Lung microvascular endothelial cell (primary cell): ENCODE measurements around the gene UMPS. TPM values are rescaled to one million over a fixed set of nuclear protein-coding genes. Genes with fewer than 3 reads are reported as not detected.
A peak's percentile ranks its signal among the peaks of the same experiment; 100 is the strongest.
"Not testable (repeated sequence)": the region's sequence is repeated elsewhere in the genome, so short reads cannot be mapped to it uniquely, and the experiment has no call there.

Experiments used
- DNase-seq, 2 donors: peaks; one replicate each; pipeline versions ENCODE4 v3.0.0 to v3.0.0-alpha.2; 2010; ENCODE audit warnings: low read depth in 2 of 2
- total RNA-seq: library from RNA; depleted of rRNA; stranded (reverse); fragments of >200 nt; gene quantifications from 2 replicates; pipeline ENCODE4 v1.2.1, GENCODE V29; 2014

Gene UMPS
- total RNA-seq, 1 donor from 2014 or later: 18.1 TPM

DNA sequence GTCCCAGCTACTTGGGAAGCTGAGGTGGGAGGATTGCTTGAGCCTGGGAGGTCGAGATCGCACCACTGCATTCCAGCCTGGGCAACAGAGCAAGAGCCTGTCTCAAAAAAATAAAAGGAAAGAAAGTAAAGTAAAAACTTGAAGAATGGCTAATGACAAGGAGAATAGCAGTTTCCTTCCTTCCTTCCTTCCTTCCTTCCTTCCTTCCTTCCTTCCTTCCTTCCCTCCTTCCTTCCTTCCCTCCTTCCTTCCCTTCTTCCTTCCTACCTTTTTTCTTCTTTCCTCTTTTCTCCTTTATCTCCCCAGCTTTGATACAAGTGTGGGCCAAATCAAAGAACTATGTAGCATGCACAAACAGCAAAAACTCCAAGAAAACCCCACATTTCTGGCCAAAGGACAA, 23.0 kb upstream of the UMPS start:
- DNase-seq: not testable (repeated sequence)

DNA sequence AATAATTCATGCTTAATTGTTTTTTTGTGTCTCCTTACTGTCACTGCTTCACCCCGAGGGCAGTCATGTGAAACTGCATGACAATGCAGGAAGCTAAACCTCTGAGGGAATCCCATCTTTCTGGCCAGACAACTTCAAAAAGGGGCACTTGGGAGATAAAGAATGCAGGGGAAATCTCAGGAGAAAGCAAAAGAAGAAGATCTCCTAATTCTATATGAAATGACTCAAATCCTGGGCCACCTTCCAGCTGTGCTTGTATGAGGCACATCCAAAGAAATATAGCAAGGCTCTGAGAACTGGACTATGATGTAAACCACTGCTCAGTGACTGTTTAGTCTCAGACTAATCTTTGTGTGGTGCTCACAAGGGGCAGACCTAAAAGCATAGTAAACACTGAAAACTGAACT, 22.6 kb upstream of the UMPS start:
- DNase-seq: peak in 1 of 2 donors; percentile 14

DNA sequence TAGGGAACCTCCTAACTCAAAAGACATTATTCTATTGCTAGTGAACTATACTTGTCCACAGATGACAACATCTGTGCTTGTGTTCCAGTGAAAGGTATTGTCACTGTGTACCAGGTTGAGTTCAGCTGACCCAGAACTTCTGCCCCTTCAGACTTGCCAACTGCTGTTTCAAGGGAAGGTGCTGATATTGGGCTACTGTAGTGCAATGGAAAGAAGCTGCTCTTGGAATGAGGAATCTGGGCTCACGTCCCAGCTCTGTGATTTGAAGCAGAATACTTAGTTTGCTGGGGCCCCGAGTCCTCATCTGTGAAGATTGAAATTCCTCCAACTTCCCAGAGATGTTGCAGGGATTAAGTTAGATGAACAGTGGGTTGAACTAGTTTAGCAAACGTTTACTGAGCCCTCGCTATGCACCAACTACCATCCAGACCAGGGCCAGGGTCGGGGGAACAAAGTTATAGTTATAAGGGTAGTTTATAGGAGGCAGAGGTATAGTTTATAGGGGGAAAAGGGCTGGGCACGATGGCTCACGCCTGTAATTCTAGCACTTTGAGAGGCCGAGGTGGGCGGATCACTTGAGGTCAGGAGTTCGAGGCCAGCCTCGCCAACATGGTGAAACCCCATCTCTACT, 15.9 kb upstream of the UMPS start:
- no peak for DNase-seq

DNA sequence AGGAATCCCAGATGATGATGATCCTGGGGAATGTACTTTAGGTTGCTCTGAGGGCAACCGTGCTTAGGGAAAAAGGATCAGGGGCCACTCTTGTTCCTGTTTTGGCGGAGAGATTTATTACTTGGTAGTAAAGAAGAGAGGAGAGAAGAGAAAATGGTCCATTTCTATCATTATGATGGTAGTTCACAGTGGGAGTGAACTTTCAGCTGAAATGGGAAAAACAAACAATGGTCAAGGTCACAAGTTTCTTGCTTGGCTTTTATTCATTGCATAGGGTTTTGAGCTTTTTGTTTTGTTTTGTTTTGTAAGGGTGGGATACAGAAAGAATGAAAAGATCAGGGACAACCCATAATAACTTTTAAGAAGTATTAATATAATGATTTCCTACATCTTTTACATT, 7.7 kb upstream of the UMPS start:
- no peak for DNase-seq

DNA sequence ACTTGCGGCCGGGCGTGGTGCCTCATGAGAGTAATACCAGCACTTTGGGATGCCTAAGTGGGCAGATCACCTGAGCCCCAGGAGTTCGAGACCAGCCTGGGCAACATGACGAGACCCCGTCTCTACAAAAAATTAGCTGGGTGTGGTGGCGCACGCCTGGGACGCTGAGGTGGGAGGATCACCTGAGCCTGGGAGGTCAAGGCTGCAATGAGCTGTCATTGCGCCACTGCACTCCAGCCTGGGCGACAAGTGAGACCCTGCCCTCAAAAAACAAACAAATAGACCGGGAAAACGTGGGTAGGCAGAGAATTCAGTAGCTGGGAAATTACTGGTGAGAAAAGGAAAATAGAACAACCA, 667 bp downstream of the UMPS start:
- no peak for DNase-seq

DNA sequence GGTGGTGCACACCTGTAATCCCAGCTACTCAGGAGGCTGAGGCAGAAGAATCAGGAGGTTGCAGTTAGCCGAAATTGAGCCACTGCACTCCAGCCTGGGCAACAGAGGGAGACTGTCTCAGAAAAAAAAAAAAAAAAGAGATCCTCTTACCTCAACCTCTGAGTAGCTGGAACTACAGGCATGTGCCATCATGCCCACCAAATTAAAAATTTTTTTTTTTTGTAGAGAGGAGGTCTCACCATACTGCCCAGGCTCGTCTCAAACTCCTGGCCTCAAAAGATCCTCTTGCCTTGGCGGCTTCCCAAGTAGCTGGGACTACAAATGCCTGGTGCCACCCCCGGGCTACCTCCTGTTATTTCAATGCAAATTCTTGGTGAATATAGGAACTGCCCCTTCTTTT, 1.5 kb downstream of the UMPS start:
- DNase-seq: no peak

DNA sequence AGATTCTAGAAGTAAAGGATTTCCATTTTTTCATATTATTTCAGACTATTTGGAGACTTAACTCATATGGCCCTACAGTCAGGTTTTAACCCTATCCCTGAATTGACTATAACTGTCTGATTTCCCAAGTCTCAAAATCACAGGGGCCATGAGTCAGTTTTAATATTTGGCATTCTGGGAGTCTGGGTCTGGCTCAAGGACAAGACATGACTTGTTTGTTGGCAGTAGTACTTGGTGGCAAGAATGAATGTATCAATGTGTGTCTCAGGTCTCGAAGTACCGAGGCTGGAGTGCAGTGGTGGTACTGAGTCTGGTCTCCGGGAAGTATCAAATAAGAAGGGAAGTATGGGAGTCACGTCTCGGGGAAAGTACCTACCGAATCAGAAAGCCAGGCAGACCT, 10.8 kb downstream of the UMPS start:
- DNase-seq: no peak

DNA sequence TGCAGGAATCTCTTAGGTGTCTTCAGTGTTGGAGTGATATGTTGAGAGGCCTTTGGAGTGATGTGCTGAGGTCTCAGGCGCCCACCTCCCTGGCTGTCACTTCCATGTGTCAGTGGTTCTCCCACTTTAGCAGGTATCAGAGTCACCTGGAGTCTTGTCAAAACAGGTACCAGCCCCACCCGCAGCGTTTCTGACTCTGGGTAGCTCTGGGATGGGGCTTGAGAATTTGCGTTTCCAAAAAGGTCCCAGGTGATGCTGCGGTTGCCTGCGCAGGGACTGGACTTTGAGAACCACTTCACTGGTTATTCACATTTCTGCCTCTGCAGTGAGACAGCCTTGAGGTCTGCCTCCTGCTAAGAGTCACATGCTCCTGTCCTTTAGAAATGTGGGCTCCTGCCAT, 15.5 kb downstream of the UMPS start:
- no peak for DNase-seq

DNA sequence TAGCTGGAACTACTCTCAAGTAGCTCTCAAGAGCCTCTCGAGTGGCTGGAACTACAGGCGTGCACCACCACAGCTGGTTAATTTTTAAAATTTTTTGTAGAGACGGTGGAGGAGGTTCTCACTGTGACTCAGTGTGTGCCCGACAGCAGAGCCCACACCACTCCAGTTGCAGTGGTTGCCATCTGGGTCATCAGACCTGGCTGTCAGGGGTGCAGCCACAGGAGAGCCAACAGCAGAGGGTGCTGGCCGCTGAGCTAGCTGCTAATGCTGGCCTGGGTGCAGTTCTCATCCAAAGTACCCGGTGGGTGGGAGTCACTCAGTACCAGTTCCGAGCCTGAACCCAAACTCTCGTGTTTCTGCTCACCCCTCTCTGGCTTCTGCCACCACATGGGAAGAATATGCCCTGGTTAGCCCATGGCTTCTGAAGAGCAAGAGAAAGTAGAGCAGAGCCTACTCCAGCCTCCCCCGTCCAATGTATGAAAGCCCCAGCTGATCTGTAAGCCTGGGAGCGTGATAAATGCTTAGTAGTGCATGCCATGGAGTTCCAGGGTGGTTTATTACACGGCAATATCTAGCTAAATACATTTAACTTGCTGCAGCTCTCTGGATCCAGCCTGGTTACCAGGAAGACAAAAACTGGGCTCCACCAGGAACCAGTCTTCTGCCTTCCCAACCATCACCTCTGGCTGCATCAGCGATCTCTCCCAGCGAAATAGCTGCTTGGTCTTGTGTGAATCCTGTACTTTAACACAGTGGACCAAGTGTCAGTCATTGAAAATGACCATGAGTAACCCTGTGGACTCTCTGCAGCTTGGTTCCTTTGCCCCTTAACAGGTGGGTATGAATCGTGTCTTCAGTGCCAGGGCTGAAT, 17.1 kb downstream of the UMPS start:
- no peak for DNase-seq

DNA sequence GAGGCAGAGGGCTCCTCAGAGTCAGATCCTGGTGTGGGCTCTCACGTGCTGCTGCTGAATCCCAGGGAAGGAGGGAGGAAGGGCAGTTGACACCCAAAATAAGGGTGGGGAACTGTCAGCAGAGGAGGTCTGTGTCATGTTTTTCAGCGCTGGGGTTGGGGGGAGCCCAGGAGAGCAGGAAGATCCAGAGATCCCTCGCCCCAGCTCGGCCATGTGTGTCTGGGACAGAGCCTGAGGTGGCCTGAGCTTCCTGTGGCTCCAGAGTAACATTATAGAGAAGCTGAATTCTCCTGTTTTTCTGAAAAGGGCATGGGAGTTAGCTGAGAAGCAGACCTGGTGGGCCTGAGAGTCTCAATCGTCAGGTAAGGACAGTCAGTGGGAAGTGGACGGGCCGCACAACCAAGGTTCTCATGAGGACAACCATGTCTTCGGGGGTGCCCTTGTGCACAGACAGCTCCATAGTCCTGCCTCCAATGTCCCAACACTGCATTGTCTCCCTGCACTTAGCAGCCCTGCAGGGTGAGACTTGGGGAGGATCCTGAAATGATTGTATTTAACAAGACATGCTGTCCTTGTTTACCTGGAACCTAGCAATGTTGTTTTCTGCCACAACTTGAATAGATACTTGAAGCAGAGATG, 18.4 kb downstream of the UMPS start:
- DNase-seq: no peak

DNA sequence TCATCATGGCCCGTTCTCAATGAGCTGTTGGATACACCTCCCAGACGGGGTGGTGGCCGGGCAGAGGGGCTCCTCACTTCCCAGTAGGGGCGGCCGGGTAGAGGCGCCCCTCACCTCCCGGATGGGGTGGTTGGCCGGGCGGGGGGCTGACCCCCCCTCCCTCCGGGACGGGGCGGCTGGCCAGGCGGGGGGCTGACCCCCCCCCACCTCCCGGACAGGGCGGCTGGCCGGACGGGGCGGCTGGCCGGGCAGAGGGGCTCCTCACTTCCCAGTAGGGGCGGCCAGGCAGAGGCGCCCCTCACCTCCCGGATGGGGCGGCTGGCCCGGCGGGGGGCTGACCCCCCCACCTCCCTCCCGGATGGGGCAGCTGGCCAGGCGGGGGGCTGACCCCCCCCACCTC, 19.6 kb downstream of the UMPS start:
- not testable (repeated sequence) for DNase-seq

DNA sequence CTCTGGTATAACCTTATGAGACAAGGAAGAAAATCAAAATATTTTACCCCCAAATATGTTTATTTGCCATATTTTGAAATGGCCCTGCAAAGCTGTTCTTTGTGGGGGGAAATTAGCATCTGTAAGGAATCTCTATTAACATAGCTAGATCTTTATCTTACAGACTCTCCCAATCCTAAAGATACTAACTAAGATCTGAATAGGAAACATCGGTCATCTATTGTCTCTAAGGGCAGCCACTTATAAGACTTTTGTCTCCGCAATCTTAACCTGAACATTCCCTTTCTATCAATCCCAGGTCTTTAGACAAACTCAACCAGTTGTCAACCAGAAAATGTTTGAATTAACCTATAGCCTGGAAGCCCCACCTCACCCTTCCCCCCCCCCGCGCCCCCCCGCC, 21.2 kb downstream of the UMPS start:
- DNase-seq: no peak

DNA sequence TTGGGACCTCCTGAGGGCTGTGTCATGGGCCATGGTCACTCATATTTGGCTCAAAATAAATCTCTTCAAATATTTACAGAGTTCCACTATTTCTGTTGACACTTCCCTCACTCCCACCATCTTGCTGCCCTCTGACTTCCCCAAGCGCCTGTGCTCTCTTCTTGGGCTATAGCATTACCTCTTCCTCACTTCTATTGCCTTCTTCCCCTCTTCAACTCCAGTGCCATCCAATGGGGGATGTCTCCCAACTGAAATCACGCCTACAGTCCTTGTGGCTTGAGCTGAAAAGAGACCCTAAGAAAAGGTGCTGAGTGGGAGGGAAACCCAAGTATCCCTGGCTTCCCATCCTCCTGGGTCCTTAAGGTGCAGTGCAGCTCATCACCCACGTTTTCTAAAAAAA, 21.8 kb downstream of the UMPS start:
- no peak for DNase-seq

DNA sequence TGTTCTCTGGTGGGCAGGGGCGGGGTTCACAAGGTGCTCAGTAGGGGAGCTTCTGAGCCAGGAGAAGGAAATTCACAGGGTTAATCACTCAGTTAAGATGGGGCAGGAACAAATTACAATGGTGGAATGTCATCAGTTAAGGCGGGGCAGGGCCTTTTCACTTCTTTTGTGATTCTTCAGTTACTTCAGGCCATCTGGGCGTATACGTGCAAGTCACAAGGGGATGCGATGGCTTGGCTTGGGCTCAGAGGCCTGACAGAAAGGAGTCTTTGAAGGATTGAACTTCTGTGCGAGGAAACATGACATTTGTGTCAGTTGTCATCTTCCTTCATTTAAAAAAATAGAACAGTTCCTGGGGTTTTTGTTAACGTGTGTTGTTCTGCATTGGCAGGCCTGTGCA, 27.7 kb downstream of the UMPS start:
- DNase-seq: not testable (repeated sequence)

DNA sequence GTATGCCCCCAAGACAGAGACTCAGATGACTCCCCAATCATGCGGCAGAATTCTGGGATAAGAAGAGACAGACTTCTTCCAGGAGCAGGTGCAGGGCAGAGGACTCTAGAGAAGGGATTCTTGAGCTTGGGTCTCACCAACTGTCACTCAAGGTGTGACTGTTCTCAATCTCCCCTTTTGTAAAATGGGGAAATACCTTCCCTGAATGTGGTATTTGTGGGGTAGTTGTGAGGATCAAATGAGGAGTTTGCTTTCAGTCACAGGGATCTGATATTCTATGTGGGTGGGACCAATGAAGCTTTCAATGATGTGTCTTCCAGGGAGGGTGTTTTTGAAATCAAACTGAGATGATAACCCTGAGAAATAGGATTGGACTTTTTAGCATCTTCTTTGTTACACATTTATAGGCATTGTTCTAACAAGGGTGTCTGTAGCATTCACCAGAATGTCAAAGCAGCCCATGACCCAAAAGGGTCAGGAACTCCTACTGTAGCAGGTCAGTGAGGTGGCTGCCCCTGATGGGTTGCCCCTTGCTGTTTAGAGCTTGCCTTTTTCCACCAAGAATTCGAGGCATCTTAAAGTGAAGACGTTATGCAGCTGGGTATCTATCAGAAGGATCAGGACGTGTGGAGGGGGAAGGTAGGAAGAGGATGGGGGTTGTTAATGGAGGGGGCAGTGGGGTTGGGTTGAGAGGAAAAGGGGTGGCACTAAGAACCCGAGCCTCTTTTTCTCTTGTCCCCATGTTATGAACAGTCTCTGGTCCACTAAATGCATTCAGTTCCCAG, 28.8 kb downstream of the UMPS start:
- DNase-seq: no peak

DNA sequence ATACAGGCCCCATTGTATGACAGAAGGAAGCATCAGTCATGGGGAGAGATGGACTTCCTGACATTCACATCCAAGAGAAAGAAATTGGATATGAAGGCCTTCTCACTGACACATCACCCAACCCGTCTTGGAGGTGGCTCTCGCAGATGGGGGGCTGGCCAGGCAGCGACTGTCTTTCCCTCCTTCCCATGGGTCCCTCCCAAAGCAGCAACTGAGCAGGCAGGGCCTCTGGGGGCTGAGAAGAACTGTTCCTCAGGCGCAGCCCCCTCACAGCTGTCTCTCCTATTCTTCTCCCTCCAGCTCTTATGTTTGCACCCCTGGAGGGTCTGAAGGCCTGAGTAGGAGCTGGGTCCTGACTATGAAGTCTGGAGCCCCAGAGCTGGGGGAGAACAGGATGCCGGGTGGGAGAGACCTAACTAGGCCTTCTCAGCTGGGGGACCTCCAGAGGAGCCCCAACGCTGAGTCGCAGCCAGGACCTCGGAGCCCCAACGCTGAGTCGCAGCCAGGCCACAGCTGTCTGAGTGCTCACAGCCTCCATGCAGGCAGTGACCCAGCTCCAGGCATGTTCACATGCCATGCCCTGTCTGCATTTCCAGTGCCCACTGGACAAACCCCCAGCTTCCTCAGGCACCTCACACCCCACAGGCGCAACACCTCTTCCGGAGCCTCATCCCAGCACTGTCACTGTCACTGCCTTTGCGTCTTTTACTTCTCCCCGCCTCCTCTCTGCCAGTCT, 29.6 kb downstream of the UMPS start:
- DNase-seq: no peak

DNA sequence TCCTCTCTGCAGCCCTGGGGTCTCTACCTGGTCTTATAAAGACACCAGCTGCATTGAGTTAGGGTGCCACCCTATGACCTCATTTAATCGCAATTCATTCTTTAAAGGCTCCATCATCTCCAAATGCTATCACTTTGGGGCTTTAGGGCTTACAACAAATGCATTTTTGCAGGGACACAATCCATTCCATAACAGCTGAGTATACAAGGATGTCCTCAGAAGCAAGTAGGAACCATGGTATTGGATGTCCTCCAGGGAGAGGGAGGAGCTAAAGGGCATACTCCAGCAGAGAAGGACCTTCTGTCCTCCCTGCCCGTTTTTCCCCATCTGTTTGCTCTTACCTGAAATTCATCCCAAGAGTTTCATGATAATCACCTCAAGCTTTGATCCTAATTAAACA, 30.3 kb downstream of the UMPS start:
- peak in 1 of 2 donors; percentile 26 for DNase-seq

DNA sequence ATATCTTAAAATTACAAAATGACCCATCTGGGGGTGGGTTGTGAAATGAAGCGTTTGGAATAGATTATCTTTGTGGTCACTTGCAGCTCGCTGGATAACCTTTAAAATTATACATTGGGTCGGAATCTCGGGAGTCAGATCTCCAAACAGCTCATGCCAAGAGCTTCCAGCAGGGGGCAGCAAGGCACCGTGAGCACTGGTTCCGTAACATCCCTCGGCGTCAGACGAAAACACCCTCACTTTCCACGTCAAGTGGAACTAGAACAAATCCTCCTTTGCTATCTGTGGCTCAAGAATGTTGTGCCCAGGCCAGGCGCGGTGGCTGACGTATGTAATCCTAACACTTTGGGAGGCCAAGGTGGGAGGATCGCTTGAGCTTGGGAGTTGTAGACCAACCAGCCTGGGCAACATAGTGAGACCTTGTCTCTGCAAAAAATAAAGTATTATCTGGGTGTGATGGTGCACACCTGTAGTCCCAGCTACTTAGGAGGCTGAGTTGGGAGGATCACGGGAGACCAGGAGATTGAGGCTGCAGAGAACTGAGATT, 31.1 kb downstream of the UMPS start:
- DNase-seq: peak; percentile 82 to 85

DNA sequence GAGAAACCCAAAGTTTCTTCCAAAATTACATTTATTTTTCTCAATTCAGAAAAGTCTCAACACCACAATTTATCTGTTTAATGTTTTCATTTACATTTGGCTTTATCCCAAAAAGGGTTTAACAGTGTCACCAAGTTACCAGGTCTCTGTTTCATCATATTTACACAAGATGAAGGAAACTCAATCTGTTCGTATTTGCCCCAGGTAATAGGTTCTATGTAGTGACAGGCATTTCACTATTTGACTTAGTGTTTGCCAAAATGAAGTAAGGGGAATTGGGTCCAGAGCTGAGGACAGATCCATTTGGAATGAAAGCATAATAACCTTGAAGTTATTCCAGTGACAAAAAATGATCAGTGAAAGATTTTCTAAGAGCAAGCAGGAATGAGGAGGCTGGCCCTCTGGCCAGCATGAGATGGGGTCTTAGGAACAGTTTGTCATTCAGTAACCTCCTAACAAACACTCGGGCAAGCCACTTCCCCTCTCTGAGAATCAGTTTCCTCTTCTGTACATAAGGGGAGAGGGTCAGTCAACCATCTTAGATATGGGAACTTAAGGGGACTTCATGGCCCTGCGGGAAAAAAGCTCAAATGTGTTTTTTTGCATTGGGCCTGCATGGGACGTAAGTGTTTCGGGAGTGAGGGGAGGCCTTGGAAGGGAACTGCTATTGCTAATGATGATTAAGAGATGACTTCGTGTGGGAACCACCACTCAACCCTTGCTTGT, 31.8 kb downstream of the UMPS start:
- DNase-seq: no peak

DNA sequence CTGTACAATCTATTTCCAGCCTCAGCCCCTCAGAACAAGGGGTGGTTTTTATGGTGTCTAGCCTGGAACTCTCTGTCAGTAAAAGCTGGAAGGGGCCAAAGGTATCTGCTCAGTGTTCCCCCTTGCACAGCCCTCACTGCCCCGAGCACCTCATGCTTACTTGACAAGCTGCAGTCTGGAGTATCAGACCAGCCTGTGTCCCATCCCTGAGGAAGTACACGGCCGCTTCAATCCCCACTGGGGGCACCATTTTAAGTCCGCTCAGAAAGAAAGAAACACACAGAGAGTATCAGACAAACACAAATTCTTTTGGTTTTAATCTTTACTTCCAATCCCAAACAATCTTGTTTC, 32.4 kb downstream of the UMPS start:
- no peak for DNase-seq
